HG02763 (cell line): Measurements from ENCODE around the gene IVL.

Experiments used
- ATAC-seq: cut with Tn5 transposase; IDR thresholded peaks from one replicate; pipeline ENCODE4 v1.9.1; 2021; ENCODE audit warnings: mild to moderate bottlenecking, moderate library complexity; ENCODE audit not compliant: unreplicated experiment

The IVL gene

GRCh38 chr1:152886758-152887409 lies 21.5 kb upstream of the IVL start:
- ATAC-seq, result no peak

GRCh38 chr1:152888126-152888525 lies 20.2 kb upstream of the IVL start:
- no peak for ATAC-seq

GRCh38 chr1:152899027-152899426 lies 9.3 kb upstream of the IVL start:
- no peak for ATAC-seq

GRCh38 chr1:152899883-152900282 lies 8.5 kb upstream of the IVL start:
- no peak for ATAC-seq

- no peak for ATAC-seq
Observed at GRCh38 chr1:152901631-152902030, 6.7 kb upstream of the IVL start.

GRCh38 chr1:152902636-152903035 lies 5.7 kb upstream of the IVL start:
- no peak for ATAC-seq

GRCh38 chr1:152904688-152905440 lies 3.5 kb upstream of the IVL start:
- ATAC-seq, result no peak

GRCh38 chr1:152906023-152906565 lies 2.3 kb upstream of the IVL start:
- ATAC-seq, result no peak

GRCh38 chr1:152909206-152909605 lies 860 bp downstream of the IVL start:
- ATAC-seq, result no peak

- ATAC-seq, result no peak
Observed at GRCh38 chr1:152912471-152912870, 4.1 kb downstream of the IVL start.

GRCh38 chr1:152912900-152913299 lies 4.6 kb downstream of the IVL start:
- no peak for ATAC-seq

- ATAC-seq, result no peak
Observed at GRCh38 chr1:152917794-152918193, 9.4 kb downstream of the IVL start.

GRCh38 chr1:152919071-152919470 lies 10.7 kb downstream of the IVL start:
- no peak for ATAC-seq

- no peak for ATAC-seq
Observed at GRCh38 chr1:152924191-152924590, 15.8 kb downstream of the IVL start.

- no peak for ATAC-seq
Observed at GRCh38 chr1:152926091-152926490, 17.7 kb downstream of the IVL start.

- no peak for ATAC-seq
Observed at GRCh38 chr1:152928671-152929070, 20.3 kb downstream of the IVL start.

- ATAC-seq, result no peak
Observed at GRCh38 chr1:152932170-152932811, 23.9 kb downstream of the IVL start.

- ATAC-seq, result no peak
Observed at GRCh38 chr1:152933196-152933595, 24.9 kb downstream of the IVL start.

- no peak for ATAC-seq
Observed at GRCh38 chr1:152940614-152941013, 32.3 kb downstream of the IVL start.

- ATAC-seq, result no peak
Observed at GRCh38 chr1:152941037-152941711, 32.8 kb downstream of the IVL start.

- ATAC-seq, result no peak
Observed at GRCh38 chr1:152942161-152942560, 33.8 kb downstream of the IVL start.
